Measurements from ENCODE around the gene AK5. TPM values are rescaled to one million over a fixed set of nuclear protein-coding genes. Genes with fewer than 3 reads are reported as not detected.

AK5 gene
- total RNA-seq, 6 experiments from 2014 or later: 51.9 to 77.6 (median 70.8) TPM

DNA sequence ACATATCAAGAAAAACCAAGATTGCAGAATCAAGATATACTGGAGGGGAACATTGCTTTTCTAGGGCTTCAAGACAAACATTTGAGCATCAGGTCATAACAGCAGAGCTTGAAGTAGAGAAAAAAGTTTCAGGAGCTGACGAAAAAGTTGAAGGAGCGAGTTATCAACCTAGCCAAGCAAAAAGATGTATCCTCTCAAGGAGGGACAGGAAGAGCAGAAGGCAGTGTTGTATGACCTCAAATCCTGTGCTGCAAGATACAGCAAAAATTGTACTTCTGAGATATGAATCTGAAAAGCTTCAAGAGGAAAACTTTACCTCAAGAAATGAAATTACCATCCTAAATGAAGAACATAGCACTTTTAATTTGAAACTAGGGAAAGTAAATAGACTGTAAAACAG lies 153.1 kb downstream of the AK5 start:
- peaks cover 14% of the 10 kb centered on the region for H3K9me3 Mint-ChIP-seq
- peaks cover 27% of the 10 kb centered on the region for H3K36me3 Mint-ChIP-seq (ENCODE audit: low read depth)
- no peak overlapping the region for H3K4me3 Mint-ChIP-seq
- H3K4me1 Mint-ChIP-seq (ENCODE audit: low read depth): peaks cover 52% of the 10 kb centered on the region
- no peaks in the 10 kb centered on the region for H3K27me3 Mint-ChIP-seq (ENCODE audit: insufficient read depth)
- no peak overlapping the region for H3K27ac Mint-ChIP-seq
- TF ChIP-seq, protein P1, sequence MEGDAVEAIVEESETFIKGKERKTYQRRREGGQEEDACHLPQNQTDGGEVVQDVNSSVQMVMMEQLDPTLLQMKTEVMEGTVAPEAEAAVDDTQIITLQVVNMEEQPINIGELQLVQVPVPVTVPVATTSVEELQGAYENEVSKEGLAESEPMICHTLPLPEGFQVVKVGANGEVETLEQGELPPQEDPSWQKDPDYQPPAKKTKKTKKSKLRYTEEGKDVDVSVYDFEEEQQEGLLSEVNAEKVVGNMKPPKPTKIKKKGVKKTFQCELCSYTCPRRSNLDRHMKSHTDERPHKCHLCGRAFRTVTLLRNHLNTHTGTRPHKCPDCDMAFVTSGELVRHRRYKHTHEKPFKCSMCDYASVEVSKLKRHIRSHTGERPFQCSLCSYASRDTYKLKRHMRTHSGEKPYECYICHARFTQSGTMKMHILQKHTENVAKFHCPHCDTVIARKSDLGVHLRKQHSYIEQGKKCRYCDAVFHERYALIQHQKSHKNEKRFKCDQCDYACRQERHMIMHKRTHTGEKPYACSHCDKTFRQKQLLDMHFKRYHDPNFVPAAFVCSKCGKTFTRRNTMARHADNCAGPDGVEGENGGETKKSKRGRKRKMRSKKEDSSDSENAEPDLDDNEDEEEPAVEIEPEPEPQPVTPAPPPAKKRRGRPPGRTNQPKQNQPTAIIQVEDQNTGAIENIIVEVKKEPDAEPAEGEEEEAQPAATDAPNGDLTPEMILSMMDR (IDR thresholded peaks at IDR 0.05): no peak
- no peak for DNase-seq

DNA sequence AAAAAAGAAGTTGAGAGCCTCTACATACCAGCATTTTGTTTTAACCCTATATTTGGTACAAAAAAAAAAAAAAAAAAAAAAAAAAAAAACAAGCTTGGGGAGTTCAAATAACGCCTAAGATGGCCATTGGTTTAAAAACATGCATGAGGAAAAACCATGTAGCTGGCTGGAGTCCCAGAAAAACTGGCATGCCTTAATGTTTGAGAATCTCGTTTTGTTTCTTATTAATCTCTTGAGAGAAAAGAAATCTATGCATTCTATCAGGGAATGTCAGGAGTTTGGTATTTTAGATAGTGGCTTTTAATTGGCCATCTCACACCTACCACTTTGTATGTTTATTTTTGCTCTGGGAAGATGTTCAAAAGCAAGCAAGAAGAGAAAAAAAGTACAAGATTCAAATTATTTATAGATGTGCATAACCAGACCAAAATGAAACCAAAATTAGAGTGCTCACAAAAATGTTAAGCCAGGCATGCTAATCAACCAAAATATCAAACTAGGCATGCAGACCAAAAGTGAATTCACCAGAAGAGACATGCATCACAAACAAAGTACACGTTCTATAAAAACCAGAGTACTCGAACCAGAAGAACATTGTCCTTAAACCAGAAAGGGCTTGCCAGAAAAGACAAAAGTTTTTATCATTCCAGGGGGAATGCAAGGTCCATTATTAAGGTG lies 156.6 kb downstream of the AK5 start:
- Mint-ChIP-seq H3K9me3 (peaks cover 26% of the 10 kb centered on the region), H3K4me3 (peak overlapping the region; percentile 85), H3K36me3 (ENCODE audit: low read depth) (peaks cover 41% of the 10 kb centered on the region), H3K27ac (peak overlapping the region; percentile 84), H3K27me3 (ENCODE audit: insufficient read depth) (no peaks in the 10 kb centered on the region), H3K4me1 (ENCODE audit: low read depth) (peaks cover 51% of the 10 kb centered on the region)
- TF ChIP-seq, protein P1 (IDR thresholded peaks at IDR 0.05): no peak
- DNase-seq: peak; percentile 85

DNA sequence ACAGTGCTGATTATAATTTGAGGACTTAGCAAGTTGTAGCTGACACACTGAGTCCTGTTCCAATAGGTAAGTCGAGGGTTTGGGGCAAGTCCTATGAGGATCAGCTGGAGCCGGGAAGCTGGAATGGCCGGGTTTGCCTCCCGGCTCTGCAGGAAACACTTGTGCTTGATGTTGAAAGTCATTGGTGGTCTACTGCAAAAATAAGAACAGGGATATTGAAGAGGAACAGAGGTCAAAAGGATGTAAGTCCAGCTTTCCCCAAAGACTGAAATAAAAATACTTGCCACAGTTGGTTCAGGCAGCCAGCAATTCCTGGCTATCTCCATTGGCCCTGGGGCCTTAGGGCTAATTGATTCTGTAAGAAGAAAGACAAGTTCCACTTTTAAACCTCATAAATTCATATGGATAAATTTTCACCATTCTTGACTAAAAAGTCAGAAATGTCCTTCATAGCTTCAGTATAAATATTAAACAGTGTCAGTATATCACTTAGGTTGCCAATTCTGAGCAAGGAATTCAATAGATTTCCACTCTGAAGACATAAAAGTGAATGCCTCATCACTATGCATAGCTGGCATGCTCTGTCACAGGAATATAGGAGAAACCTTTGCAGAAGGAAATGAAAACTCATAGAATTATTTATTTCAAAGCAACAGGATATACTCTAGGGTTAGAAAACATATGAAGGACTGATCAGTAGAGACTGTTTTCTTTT lies 165.2 kb downstream of the AK5 start:
- Mint-ChIP-seq H3K27me3 (ENCODE audit: insufficient read depth) (no peaks in the 10 kb centered on the region; the same call in 1 of the 2 replicates), H3K9me3 (no peaks in the 10 kb centered on the region), H3K4me3 (no peak overlapping the region), H3K27ac (peak overlapping the region; percentile 54), H3K36me3 (ENCODE audit: low read depth) (peaks cover 34% of the 10 kb centered on the region), H3K4me1 (ENCODE audit: low read depth) (peaks cover 17% of the 10 kb centered on the region)
- TF ChIP-seq, protein P1 (IDR thresholded peaks at IDR 0.05): no peak
- peak; percentile 27 for DNase-seq

DNA sequence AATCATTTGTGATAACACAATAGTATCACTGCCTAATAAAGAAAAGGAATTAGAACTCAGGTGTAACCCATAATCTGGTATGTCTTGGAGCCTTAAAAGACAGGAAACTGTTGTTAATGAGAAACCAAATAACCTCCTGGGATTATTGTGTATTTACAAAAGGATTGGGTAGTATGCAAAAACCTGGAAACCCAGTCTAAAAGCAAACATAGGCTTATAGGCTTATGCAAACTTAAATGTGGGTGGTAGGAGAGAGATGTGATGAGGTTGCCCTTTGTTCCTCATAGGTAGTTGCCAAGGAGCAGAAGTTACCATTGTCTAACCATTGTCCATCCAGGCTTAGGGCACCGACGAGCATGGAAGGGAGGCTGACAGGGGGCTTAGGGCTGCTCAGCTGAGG lies 165.8 kb downstream of the AK5 start:
- Mint-ChIP-seq H3K36me3 (ENCODE audit: low read depth) (peaks cover 34% of the 10 kb centered on the region), H3K27ac (no peak overlapping the region; the same call in 1 of the 2 replicates), H3K9me3 (no peaks in the 10 kb centered on the region), H3K4me1 (ENCODE audit: low read depth) (peaks cover 17% of the 10 kb centered on the region), H3K27me3 (ENCODE audit: insufficient read depth) (no peaks in the 10 kb centered on the region; the same call in 1 of the 2 replicates), H3K4me3 (no peak overlapping the region)
- TF ChIP-seq, protein P1 (IDR thresholded peaks at IDR 0.05): no peak
- DNase-seq: no peak

DNA sequence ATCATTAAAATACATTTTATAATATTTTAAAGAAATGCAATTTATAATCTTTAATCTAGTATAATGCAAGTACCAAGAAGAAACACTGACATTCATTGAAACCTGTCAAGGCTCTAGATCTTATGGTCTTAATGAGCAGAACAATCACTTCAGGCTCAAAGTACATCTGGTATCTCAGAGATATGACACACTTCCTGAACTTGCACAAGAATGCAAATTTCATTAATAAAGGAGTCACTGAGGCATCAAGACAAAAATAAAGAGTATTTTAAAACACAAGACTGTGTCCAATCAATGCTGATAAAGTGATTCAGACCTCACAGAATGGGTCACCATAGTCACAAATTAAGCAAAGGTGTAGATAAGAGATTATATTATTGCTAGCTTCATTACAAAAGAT lies 178.1 kb downstream of the AK5 start:
- Mint-ChIP-seq H3K36me3 (ENCODE audit: low read depth) (peaks cover 33% of the 10 kb centered on the region), H3K4me3 (no peak overlapping the region), H3K27ac (peak overlapping the region; percentile 65), H3K4me1 (ENCODE audit: low read depth) (peaks cover 43% of the 10 kb centered on the region), H3K9me3 (no peaks in the 10 kb centered on the region), H3K27me3 (ENCODE audit: insufficient read depth) (no peaks in the 10 kb centered on the region; the same call in 1 of the 2 replicates)
- TF ChIP-seq, protein P1 (IDR thresholded peaks at IDR 0.05): no peak
- DNase-seq: peak; percentile 14

Data from HFFc6 (cell line).